Endodermal cell (in vitro differentiated cells): ENCODE data around the gene GNG12. TPM values are rescaled to one million over a fixed set of nuclear protein-coding genes. Genes with fewer than 3 reads are reported as not detected.

Source experiments
- DNase-seq: peaks from one replicate; pipeline ENCODE4 v3.0.0-alpha.2; 2017
- H3K27ac ChIP-seq: 2 replicates; pipeline ENCODE4 v1.5.1; 2013; ENCODE audit warnings: mild to moderate bottlenecking, low read depth, low read length, moderate library complexity
- H3K27me3 ChIP-seq: 2 replicates; pipeline ENCODE4 v1.6.1; 2013; ENCODE audit warnings: mild to moderate bottlenecking, low read length, moderate library complexity; ENCODE audit not compliant: insufficient read depth, control insufficient read depth, poor library complexity, severe bottlenecking
- H3K36me3 ChIP-seq: 2 replicates; pipeline ENCODE4 v1.7.0; 2013; ENCODE audit warnings: mild to moderate bottlenecking, low read length, moderate library complexity; ENCODE audit not compliant: control insufficient read depth, insufficient read depth
- H3K4me1 ChIP-seq: one replicate; pipeline ENCODE4 v1.7.0; 2013; ENCODE audit warnings: low read length; ENCODE audit not compliant: control insufficient read depth, insufficient read depth
- H3K4me3 ChIP-seq: 2 replicates; pipeline ENCODE4 v1.5.1; 2013; ENCODE audit warnings: mild to moderate bottlenecking, low read length, moderate library complexity
- H3K9ac ChIP-seq: 2 replicates; pipeline ENCODE4 v1.6.1; 2013; ENCODE audit warnings: mild to moderate bottlenecking, low read length, moderate library complexity; ENCODE audit not compliant: poor library complexity, severe bottlenecking; ENCODE audit errors: extremely low read depth
- H3K9me3 ChIP-seq: 2 replicates; pipeline ENCODE4 v1.6.1; 2013; ENCODE audit warnings: mild to moderate bottlenecking, low read length, moderate library complexity; ENCODE audit not compliant: control insufficient read depth
- H3K27ac Mint-ChIP-seq: 2 replicates; pipeline ENCODE4 v1.8.0; 2020; ENCODE audit warnings: mixed read lengths
- H3K27me3 Mint-ChIP-seq: 2 replicates; pipeline ENCODE4 v1.8.0; 2021; ENCODE audit warnings: mild to moderate bottlenecking, mixed read lengths; ENCODE audit not compliant: insufficient read depth
- H3K36me3 Mint-ChIP-seq: 2 replicates; pipeline ENCODE4 v1.8.0; 2020; ENCODE audit warnings: low read depth, mixed read lengths
- H3K4me1 Mint-ChIP-seq: 2 replicates; pipeline ENCODE4 v1.8.0; 2020; ENCODE audit warnings: mixed read lengths
- H3K4me3 Mint-ChIP-seq: 2 replicates; pipeline ENCODE4 v1.8.0; 2020; ENCODE audit warnings: mild to moderate bottlenecking, moderate library complexity, mixed read lengths
- H3K9me3 Mint-ChIP-seq: 2 replicates; pipeline ENCODE4 v1.8.0; 2020; ENCODE audit warnings: mild to moderate bottlenecking, mixed read lengths
- WGBS, 2 experiments: methylation state at CpG; one replicate each; pipeline versions ENCODE4 v1.1.5 to v1.1.7; 2013; ENCODE audit warnings: missing lambda C conversion rate in 2 of 2, mixed read lengths in 1 of 2; ENCODE audit not compliant: insufficient coverage in 1 of 2, insufficient read length in 1 of 2; 5-methylcytosine and 5-hydroxymethylcytosine counted together
- total RNA-seq, 2 donors: library from RNA; stranded (reverse); fragmentation: NEBNext Ultra II Directional in 1 of 2; extraction: Animal tissue kit (Norgen Biotek cat#: 25700) in 1 of 2; gene quantifications; 2 replicates in 1 of 2; 3 replicates in 1 of 2; pipeline ENCODE4 v1.2.1, GENCODE V29; 2021
- TF ChIP-seq, protein P1 (sequence below): fragments of 200-600 bp; sonication (generic); conservative IDR thresholded peaks from 2 replicates; pipeline ENCODE4 v1.5.0; 2021; ENCODE audit warnings: antibody characterized with exemption, mild to moderate bottlenecking

GNG12 gene
- total RNA-seq, 2 donors from 2014 or later = 7.7 to 9.2 TPM

- H3K4me3 ChIP-seq = no peak overlapping the region
- H3K36me3 Mint-ChIP-seq = no peaks in the 10 kb centered on the region
Measured at GRCh38 chr1:67817319-67817718, 15.9 kb downstream of the GNG12 start.

GRCh38 chr1:67816506-67816905 is 16.8 kb downstream of the GNG12 start:
- H3K4me1 Mint-ChIP-seq = peaks cover 21% of the 10 kb centered on the region
- no peak overlapping the region for H3K27ac ChIP-seq
- peaks cover 8% of the 10 kb centered on the region for H3K9me3 Mint-ChIP-seq
- H3K4me1 ChIP-seq = no peaks in the 10 kb centered on the region
- H3K9ac ChIP-seq = no peak overlapping the region
- H3K36me3 Mint-ChIP-seq = no peaks in the 10 kb centered on the region
- no peak overlapping the region for H3K4me3 Mint-ChIP-seq
- no peak overlapping the region for H3K4me3 ChIP-seq
- H3K27ac Mint-ChIP-seq = no peak overlapping the region
- TF ChIP-seq, protein P1, sequence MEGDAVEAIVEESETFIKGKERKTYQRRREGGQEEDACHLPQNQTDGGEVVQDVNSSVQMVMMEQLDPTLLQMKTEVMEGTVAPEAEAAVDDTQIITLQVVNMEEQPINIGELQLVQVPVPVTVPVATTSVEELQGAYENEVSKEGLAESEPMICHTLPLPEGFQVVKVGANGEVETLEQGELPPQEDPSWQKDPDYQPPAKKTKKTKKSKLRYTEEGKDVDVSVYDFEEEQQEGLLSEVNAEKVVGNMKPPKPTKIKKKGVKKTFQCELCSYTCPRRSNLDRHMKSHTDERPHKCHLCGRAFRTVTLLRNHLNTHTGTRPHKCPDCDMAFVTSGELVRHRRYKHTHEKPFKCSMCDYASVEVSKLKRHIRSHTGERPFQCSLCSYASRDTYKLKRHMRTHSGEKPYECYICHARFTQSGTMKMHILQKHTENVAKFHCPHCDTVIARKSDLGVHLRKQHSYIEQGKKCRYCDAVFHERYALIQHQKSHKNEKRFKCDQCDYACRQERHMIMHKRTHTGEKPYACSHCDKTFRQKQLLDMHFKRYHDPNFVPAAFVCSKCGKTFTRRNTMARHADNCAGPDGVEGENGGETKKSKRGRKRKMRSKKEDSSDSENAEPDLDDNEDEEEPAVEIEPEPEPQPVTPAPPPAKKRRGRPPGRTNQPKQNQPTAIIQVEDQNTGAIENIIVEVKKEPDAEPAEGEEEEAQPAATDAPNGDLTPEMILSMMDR = no peak
- 90 to 98% methylated on average over 6 of the region's 6 CpGs for WGBS, 2 experiments
- no peaks in the 10 kb centered on the region for H3K27me3 ChIP-seq
- no peaks in the 10 kb centered on the region for H3K36me3 ChIP-seq
- H3K9me3 ChIP-seq = peaks cover 7% of the 10 kb centered on the region
- DNase-seq = no peak
- peaks cover 2% of the 10 kb centered on the region for H3K27me3 Mint-ChIP-seq

More at GRCh38 chr1:67817319-67817718, 15.9 kb downstream of the GNG12 start:
- Mint-ChIP-seq H3K27me3 (peaks cover 2% of the 10 kb centered on the region), H3K4me1 (peaks cover 14% of the 10 kb centered on the region), H3K9me3 (peaks cover 8% of the 10 kb centered on the region), H3K4me3 (no peak overlapping the region), H3K27ac (no peak overlapping the region)
- DNase-seq = no peak
- Histone ChIP-seq H3K9me3 (peaks cover 7% of the 10 kb centered on the region), H3K4me1 (no peaks in the 10 kb centered on the region), H3K27ac (no peak overlapping the region), H3K36me3 (no peaks in the 10 kb centered on the region), H3K27me3 (no peaks in the 10 kb centered on the region), H3K9ac (no peak overlapping the region)
- TF ChIP-seq, protein P1 = no peak
- 92% methylated on average over 1 of the region's 1 CpG; no CpG with 5 or more reads in 1 of the 2 experiments for whole genome bisulfite sequencing, 2 experiments

DNA sequence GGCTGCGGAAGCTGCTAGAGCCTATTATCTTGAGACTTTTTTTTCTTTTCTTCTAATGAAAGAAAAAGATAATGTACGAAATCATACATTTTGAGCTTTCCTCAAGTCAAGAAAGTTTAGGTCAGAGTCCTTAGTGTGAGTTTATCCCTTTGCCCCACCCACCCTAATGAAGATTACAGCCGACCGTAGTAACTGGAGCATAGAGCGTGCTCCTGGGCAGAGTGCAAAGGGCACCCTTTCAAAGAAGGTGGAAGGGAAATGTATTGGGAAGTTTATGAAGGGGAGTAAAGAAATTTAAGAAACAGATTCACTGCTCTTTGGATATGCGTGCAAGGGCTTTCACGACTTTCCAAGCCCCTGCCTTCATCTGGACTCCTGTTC is 17.2 kb downstream of the GNG12 start:
- no peak for DNase-seq

More for the DNA sequence above, 17.2 kb downstream of the GNG12 start:
- Histone ChIP-seq H3K4me3 (no peak overlapping the region), H3K9ac (no peak overlapping the region), H3K4me1 (no peaks in the 10 kb centered on the region), H3K9me3 (peaks cover 7% of the 10 kb centered on the region), H3K36me3 (no peaks in the 10 kb centered on the region), H3K27ac (no peak overlapping the region), H3K27me3 (no peaks in the 10 kb centered on the region)
- TF ChIP-seq, protein P1 = no peak
- no peak overlapping the region for H3K4me3 Mint-ChIP-seq
- peaks cover 8% of the 10 kb centered on the region for H3K9me3 Mint-ChIP-seq
- H3K4me1 Mint-ChIP-seq = peaks cover 21% of the 10 kb centered on the region
- WGBS, 2 experiments = 91 to 100% methylated on average over 7 of the region's 7 CpGs
- H3K27me3 Mint-ChIP-seq = peaks cover 2% of the 10 kb centered on the region
- H3K36me3 Mint-ChIP-seq = no peaks in the 10 kb centered on the region
- H3K27ac Mint-ChIP-seq = no peak overlapping the region
